DND-41 (cell line): Measurements from ENCODE around the gene CXCR2.

Source experiments
- EZH2 ChIP-seq: IDR thresholded peaks from 3 replicates; pipeline ENCODE4 v1.6.1; 2012; ENCODE audit warnings: borderline replicate concordance, low read depth, mild to moderate bottlenecking, moderate library complexity, low read length, inconsistent platforms; ENCODE audit not compliant: severe bottlenecking
- TF ChIP-seq, protein P1 (sequence below): IDR thresholded peaks from 2 replicates; pipeline ENCODE4 v1.5.1; 2012; ENCODE audit warnings: borderline replicate concordance, low read length, moderate library complexity, mild to moderate bottlenecking; ENCODE audit not compliant: poor library complexity, severe bottlenecking; ENCODE audit errors: extremely low read depth

DNA sequence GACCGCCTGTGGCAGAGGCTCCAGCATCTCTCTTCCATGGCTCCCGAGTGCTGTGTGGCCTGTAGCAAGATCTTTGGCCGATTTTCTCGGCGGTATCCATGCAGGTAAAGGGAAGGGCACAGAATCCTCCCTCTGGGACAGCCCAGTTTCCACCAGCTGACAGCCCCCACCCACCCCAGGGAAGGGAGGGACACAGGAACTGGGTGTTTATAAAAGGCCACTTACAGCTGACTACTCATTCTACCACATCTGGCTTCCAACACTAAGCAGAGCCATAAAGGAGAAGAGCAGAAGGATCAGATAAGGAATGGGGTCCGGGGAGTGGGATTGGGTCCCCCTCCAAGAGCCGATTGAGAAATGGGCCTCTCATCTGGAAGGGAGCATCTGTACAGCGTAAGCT lies 36.6 kb upstream of the CXCR2 start:
- TF ChIP-seq, protein P1, sequence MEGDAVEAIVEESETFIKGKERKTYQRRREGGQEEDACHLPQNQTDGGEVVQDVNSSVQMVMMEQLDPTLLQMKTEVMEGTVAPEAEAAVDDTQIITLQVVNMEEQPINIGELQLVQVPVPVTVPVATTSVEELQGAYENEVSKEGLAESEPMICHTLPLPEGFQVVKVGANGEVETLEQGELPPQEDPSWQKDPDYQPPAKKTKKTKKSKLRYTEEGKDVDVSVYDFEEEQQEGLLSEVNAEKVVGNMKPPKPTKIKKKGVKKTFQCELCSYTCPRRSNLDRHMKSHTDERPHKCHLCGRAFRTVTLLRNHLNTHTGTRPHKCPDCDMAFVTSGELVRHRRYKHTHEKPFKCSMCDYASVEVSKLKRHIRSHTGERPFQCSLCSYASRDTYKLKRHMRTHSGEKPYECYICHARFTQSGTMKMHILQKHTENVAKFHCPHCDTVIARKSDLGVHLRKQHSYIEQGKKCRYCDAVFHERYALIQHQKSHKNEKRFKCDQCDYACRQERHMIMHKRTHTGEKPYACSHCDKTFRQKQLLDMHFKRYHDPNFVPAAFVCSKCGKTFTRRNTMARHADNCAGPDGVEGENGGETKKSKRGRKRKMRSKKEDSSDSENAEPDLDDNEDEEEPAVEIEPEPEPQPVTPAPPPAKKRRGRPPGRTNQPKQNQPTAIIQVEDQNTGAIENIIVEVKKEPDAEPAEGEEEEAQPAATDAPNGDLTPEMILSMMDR, result no peak
- no peak for TF ChIP-seq EZH2
